IPS-NIHi7 (cell line): ENCODE results near the gene KCNA1.

Source experiments
- DNase-seq: peaks from one replicate; pipeline ENCODE4 v3.0.0; 2012; ENCODE audit warnings: mixed read lengths; ENCODE audit errors: extremely low spot score

KCNA1 gene

DNA sequence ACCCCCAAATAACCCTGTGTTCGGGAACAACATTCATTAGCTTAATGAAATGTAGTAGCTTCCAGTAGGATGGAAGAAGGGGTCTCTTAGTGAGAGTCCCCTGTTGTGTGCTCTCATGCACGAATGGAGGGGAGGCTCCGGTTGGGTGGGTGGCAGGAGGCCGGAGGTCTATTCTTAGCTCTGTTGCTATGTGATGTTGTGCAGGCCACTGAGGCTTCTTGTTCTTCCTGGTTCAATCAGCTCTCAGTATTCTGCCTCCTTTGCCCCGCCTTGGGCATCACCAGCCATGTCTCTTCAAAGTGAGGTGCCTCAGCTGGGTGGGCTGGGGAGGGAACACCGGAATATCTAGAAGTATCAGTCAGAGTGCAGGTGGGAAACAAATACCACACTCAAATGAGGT, 50.8 kb downstream of the KCNA1 start:
- DNase-seq, result no peak

DNA sequence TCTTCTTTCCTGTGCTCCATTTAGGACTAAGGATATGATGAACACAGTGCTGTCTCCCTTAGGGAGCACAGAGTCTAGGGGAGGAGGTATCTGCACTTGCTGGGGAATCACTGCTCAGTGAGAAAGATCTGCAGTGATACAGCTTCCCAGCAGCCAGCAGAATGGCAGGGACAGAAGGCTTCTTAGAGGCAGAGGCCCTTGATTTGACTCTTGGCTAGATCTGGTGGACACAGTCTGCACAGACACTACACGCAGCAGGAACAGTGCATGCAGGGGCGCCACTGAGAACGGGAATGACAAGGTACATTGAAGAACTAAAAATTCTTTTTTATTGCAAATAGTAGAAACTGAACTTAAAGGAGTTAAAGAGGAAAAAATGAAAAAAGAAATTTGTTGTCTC, 51.6 kb downstream of the KCNA1 start:
- DNase-seq, result no peak

DNA sequence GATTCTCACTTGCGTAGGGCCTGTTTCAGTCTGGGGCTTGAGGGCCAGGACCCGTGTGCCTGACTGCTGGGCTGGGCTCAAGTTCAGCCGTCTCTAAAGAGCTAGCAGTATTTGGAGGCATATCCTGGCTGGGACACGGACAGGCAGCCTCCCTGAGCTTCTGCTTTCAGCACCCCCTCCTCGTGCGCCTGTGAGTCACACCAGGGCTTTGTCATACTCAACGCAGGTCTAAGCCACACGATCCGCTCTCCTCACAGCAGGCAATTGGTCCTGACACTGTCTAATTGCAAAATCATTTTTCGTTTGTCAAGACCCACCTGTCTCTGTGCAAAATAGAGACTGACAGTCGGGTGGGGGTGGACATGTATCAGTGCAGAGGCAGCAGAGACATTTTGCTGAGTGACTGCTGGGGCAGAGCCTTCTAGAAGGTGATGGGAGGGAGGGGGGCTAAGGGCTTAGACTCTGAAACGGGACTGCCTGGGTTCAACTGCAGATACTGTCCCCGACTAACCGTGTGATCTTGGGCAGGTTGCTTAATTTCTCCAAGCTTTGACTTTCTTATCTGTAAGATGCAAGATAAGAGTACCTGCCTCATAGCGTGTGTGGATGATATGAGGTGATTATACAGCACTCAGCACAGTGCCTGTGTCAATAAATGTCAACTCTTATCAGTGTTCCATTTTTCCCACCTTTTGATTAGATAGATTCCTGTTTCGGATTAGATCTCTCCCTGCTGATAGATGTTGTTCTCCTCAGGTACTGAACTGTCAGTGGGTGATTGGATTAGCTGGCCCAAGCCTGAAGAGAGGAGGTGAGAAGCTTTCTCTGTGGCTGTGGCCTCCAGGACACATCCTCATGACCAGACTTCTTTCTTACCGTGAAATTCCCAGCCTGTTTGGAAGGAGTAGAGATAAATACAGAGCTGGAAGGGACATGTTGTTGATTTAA, 53.1 kb downstream of the KCNA1 start:
- peak; percentile 65 for DNase-seq
